Naive thymus-derived CD8-positive, alpha-beta T cell (primary cell): ENCODE results near the gene KCTD14. TPM values are rescaled to one million over a fixed set of nuclear protein-coding genes. Genes with fewer than 3 reads are reported as not detected.
A peak's percentile ranks its signal among the peaks of the same experiment; 100 is the strongest.

Experiments
- ATAC-seq, 2 donors: fragments of 150-1000 bp; cut with Tn5 transposase in 1 of 2; sonication (Bioruptor Pico), chemical (Tn5 transposase) in 1 of 2; 1 replicate in 1 of 2; 2 replicates in 1 of 2; pipeline ENCODE4 v1.10.0; 2021; ENCODE audit warnings: mild to moderate bottlenecking in 2 of 2, moderate library complexity in 2 of 2
- POLR2A ChIA-PET: fragments of 350-600 bp; sonication (Branson Sonifier 250); formaldehyde crosslinking; loops from one replicate; lab custom pipeline; 2021; ENCODE audit warnings: antibody characterized with exemption; lab: Charles Lee
- DNase-seq, 10 donors: peaks; one replicate each; pipeline versions ENCODE4 v3.0.0 to v3.0.0-alpha.2; 2020 to 2022
- H3K27ac Mint-ChIP-seq, 10 donors: one replicate each; pipeline ENCODE4 v1.8.0; 2020 to 2022; ENCODE audit warnings: mild to moderate bottlenecking in 10 of 10, mixed read lengths in 10 of 10, moderate library complexity in 4 of 10, inconsistent platforms in 1 of 10
- H3K27me3 Mint-ChIP-seq, 5 donors: one replicate each; pipeline ENCODE4 v1.8.0; 2021 to 2022; ENCODE audit warnings: mixed read lengths in 5 of 5
- H3K36me3 Mint-ChIP-seq, 3 donors: one replicate each; pipeline ENCODE4 v1.8.0; 2020 to 2022; ENCODE audit warnings: mixed read lengths in 3 of 3, mild to moderate bottlenecking in 2 of 3, inconsistent platforms in 1 of 3
- H3K4me1 Mint-ChIP-seq, 4 donors: one replicate each; pipeline ENCODE4 v1.8.0; 2021 to 2022; ENCODE audit warnings: mixed read lengths in 4 of 4
- H3K4me3 Mint-ChIP-seq, 10 donors: one replicate each; pipeline ENCODE4 v1.8.0; 2020 to 2022; ENCODE audit warnings: mild to moderate bottlenecking in 10 of 10, mixed read lengths in 10 of 10, moderate library complexity in 6 of 10, inconsistent platforms in 1 of 10
- H3K9me3 Mint-ChIP-seq, 9 donors: one replicate each; pipeline ENCODE4 v1.8.0; 2020 to 2022; ENCODE audit warnings: mixed read lengths in 9 of 9, mild to moderate bottlenecking in 3 of 9, inconsistent platforms in 1 of 9, moderate library complexity in 1 of 9
- polyA plus RNA-seq, 3 donors: library from polyadenylated mRNA; unstranded; fragments of 300-500 nt; fragmentation: Illumina TruSeq; gene quantifications; one replicate each; pipeline ENCODE4 v1.2.3, GENCODE V29; 2021
- total RNA-seq, 8 experiments: library from RNA in 2 of 8; stranded (reverse) in 2 of 8; gene quantifications; one replicate each; pipeline ENCODE4 v1.2.3 and lab custom pipeline; 2021 to 2026

Gene KCTD14
- total RNA-seq: under 1 TPM in 1 of 2 experiments, not detected in 1; 0.36 TPM
- under 1 TPM in 2 of 3 donors, not detected in 1; 0.13 to 0.33 TPM for polyA plus RNA-seq
- total RNA-seq (lab: John Stamatoyannopoulos, UW): 0 to 0.30 (median 0.07) reads per million in 6 experiments

GRCh38 chr11:78022397-78023396 is at the start of gene KCTD14:
Gene KCTD14, minus strand, starts transcription at chr11:78023276. Its CDS starts 27 bp downstream, at chr11:78023249.
- peaks cover 12 to 28% (median 21%) of the 10 kb centered on the region in 5 donors for H3K27me3 Mint-ChIP-seq
- H3K4me3 Mint-ChIP-seq: peak within 1 kb of the TSS in 2 of 10 donors; percentile 25 to 44
- H3K9me3 Mint-ChIP-seq: no peaks in the 10 kb centered on the region
- H3K36me3 Mint-ChIP-seq: no peaks in the 10 kb centered on the region
- POLR2A ChIA-PET: no interaction called here
- ATAC-seq (no peak), DNase-seq (no peak)
- peak within 1 kb of the TSS in 1 of 10 donors; percentile 50 for H3K27ac Mint-ChIP-seq
- H3K4me1 Mint-ChIP-seq: peaks cover 2 to 7% (median 3%) of the 10 kb centered on the region in 4 donors

- Mint-ChIP-seq H3K27me3 (no peaks in the 10 kb centered on the region), H3K36me3 (peaks cover 0 to 66% (median 11%) of the 10 kb centered on the region in 3 donors), H3K4me1 (peaks cover 17 to 34% (median 30%) of the 10 kb centered on the region in 4 donors), H3K9me3 (no peaks in the 10 kb centered on the region), H3K27ac (peak overlapping the region in 4 of 10 donors; percentile 13 to 84 (median 20)), H3K4me3 (no peak overlapping the region)
- POLR2A ChIA-PET: no interaction called here
- DNase-seq (no peak), ATAC-seq (no peak)
Observed at GRCh38 chr11:78072455-78072854, 49.4 kb upstream of the KCTD14 start.

- Mint-ChIP-seq H3K27me3 (no peaks in the 10 kb centered on the region), H3K9me3 (no peaks in the 10 kb centered on the region), H3K4me3 (no peak overlapping the region), H3K36me3 (peaks cover 0 to 72% (median 15%) of the 10 kb centered on the region in 3 donors), H3K27ac (peak overlapping the region in 5 of 10 donors; percentile 18 to 69 (median 37)), H3K4me1 (peaks cover 15 to 29% (median 27%) of the 10 kb centered on the region in 4 donors)
- DNase-seq (no peak), ATAC-seq (no peak)
- POLR2A ChIA-PET: no interaction called here
Observed at GRCh38 chr11:78071717-78072116, 48.6 kb upstream of the KCTD14 start.

- DNase-seq (no peak), ATAC-seq (no peak)
- Mint-ChIP-seq H3K27me3 (no peaks in the 10 kb centered on the region), H3K27ac (peak overlapping the region in 3 of 10 donors; percentile 40 to 63 (median 48)), H3K4me3 (no peak overlapping the region), H3K36me3 (peaks cover 0 to 66% (median 18%) of the 10 kb centered on the region in 3 donors), H3K9me3 (no peaks in the 10 kb centered on the region), H3K4me1 (peaks cover 11 to 18% (median 16%) of the 10 kb centered on the region in 4 donors)
- POLR2A ChIA-PET: no interaction called here
Observed at GRCh38 chr11:78070621-78071020, 47.5 kb upstream of the KCTD14 start.

- DNase-seq (no peak), ATAC-seq (no peak)
- Mint-ChIP-seq H3K4me1 (peaks cover 6 to 9% (median 8%) of the 10 kb centered on the region in 4 donors), H3K36me3 (peaks cover 0 to 61% (median 18%) of the 10 kb centered on the region in 3 donors), H3K4me3 (no peak overlapping the region), H3K9me3 (no peaks in the 10 kb centered on the region), H3K27ac (peak overlapping the region in 1 of 10 donors; percentile 46), H3K27me3 (no peaks in the 10 kb centered on the region)
- POLR2A ChIA-PET: no interaction called here
Observed at GRCh38 chr11:78069465-78069864, 46.4 kb upstream of the KCTD14 start.

- POLR2A ChIA-PET: no interaction called here
- DNase-seq (no peak), ATAC-seq (no peak)
- H3K4me3 Mint-ChIP-seq: no peak overlapping the region
- H3K36me3 Mint-ChIP-seq: peaks cover 0 to 55% (median 18%) of the 10 kb centered on the region in 3 donors
- H3K9me3 Mint-ChIP-seq: no peaks in the 10 kb centered on the region
- H3K27me3 Mint-ChIP-seq: no peaks in the 10 kb centered on the region
- peaks cover 2 to 7% (median 4%) of the 10 kb centered on the region in 4 donors for H3K4me1 Mint-ChIP-seq
- H3K27ac Mint-ChIP-seq: peak overlapping the region in 2 of 10 donors; percentile 18 to 75
Observed at GRCh38 chr11:78067704-78068103, 44.6 kb upstream of the KCTD14 start.

- DNase-seq (no peak), ATAC-seq (no peak)
- H3K4me1 Mint-ChIP-seq: no peaks in the 10 kb centered on the region
- H3K4me3 Mint-ChIP-seq: no peak overlapping the region
- POLR2A ChIA-PET: no interaction called here
- peak overlapping the region in 2 of 10 donors; percentile 71 for H3K27ac Mint-ChIP-seq
- H3K9me3 Mint-ChIP-seq: no peaks in the 10 kb centered on the region
- H3K36me3 Mint-ChIP-seq: peaks cover 0 to 45% (median 16%) of the 10 kb centered on the region in 3 donors
- no peaks in the 10 kb centered on the region for H3K27me3 Mint-ChIP-seq
Observed at GRCh38 chr11:78066471-78066870, 43.4 kb upstream of the KCTD14 start.

GRCh38 chr11:78065203-78065602 is 42.1 kb upstream of the KCTD14 start:
- Mint-ChIP-seq H3K4me1 (no peaks in the 10 kb centered on the region), H3K4me3 (no peak overlapping the region), H3K27ac (peak overlapping the region in 1 of 10 donors; percentile 27), H3K36me3 (peaks cover 0 to 34% (median 14%) of the 10 kb centered on the region in 3 donors), H3K27me3 (no peaks in the 10 kb centered on the region), H3K9me3 (no peaks in the 10 kb centered on the region)
- ATAC-seq: no peak
- POLR2A ChIA-PET: no interaction called here
- DNase-seq: no peak

GRCh38 chr11:78063440-78064181 is 40.5 kb upstream of the KCTD14 start, which contains the start of gene THRSP:
Gene THRSP, plus strand, starts transcription at chr11:78063861. Its CDS starts 21 bp downstream, at chr11:78063882.
- peak within 1 kb of the TSS in 2 of 10 donors; percentile 14 to 41 for H3K27ac Mint-ChIP-seq
- H3K4me3 Mint-ChIP-seq: no peak within 1 kb of the TSS
- H3K27me3 Mint-ChIP-seq: no peaks in the 10 kb centered on the region
- no peaks in the 10 kb centered on the region for H3K9me3 Mint-ChIP-seq
- peaks cover 0 to 18% (median 14%) of the 10 kb centered on the region in 3 donors for H3K36me3 Mint-ChIP-seq
- POLR2A ChIA-PET: no interaction called here
- no peak for ATAC-seq
- H3K4me1 Mint-ChIP-seq: no peaks in the 10 kb centered on the region
- no peak for DNase-seq

- POLR2A ChIA-PET: no interaction called here
- Mint-ChIP-seq H3K36me3 (peaks cover 0 to 9% (median 8%) of the 10 kb centered on the region in 3 donors), H3K27me3 (no peaks in the 10 kb centered on the region), H3K27ac (no peak overlapping the region), H3K9me3 (no peaks in the 10 kb centered on the region), H3K4me3 (no peak overlapping the region), H3K4me1 (no peaks in the 10 kb centered on the region)
- DNase-seq (no peak), ATAC-seq (no peak)
Observed at GRCh38 chr11:78062671-78063070, 39.6 kb upstream of the KCTD14 start.

- peaks cover 0 to 6% (median under 1%) of the 10 kb centered on the region in 3 donors for H3K36me3 Mint-ChIP-seq
- peak overlapping the region in 1 of 10 donors; percentile 72 for H3K27ac Mint-ChIP-seq
- POLR2A ChIA-PET: no interaction called here
- H3K4me3 Mint-ChIP-seq: no peak overlapping the region
- no peaks in the 10 kb centered on the region for H3K9me3 Mint-ChIP-seq
- H3K4me1 Mint-ChIP-seq: no peaks in the 10 kb centered on the region
- DNase-seq (no peak), ATAC-seq (no peak)
- H3K27me3 Mint-ChIP-seq: no peaks in the 10 kb centered on the region
Observed at GRCh38 chr11:78061921-78062311, 38.8 kb upstream of the KCTD14 start.
